SK-N-SH (cell line): ENCODE results near the gene VEZF1. TPM values are rescaled to one million over a fixed set of nuclear protein-coding genes. Genes with fewer than 3 reads are reported as not detected.

ENCODE experiments used
- CTCF ChIA-PET: fragments of 300-600, 350-600 bp; formaldehyde crosslinking; extraction: SDS; loops from one replicate; lab custom pipeline; 2021; lab: Yijun Ruan, JAX
- POLR2A ChIA-PET: fragments of 350-600 bp; sonication (Branson Sonifier 250); formaldehyde crosslinking; extraction: SDS; loops from one replicate; lab custom pipeline; 2020; ENCODE audit warnings: antibody characterized with exemption, inconsistent platforms; lab: Yijun Ruan, JAX
- DNase-seq: peaks from one replicate; pipeline ENCODE4 v3.0.0; 2012
- H2AFZ ChIP-seq: fragments of 200-600 bp; sonication (generic); 2 replicates; pipeline ENCODE4 v1.8.1; 2016; ENCODE audit warnings: antibody characterized with exemption, mild to moderate bottlenecking, low read depth
- H3F3A ChIP-seq: fragments of 200-600 bp; sonication (generic); replicated peaks from 2 replicates; pipeline ENCODE3; 2016; ENCODE audit warnings: antibody characterized with exemption, mild to moderate bottlenecking; ENCODE audit not compliant: insufficient read depth
- H3K27ac ChIP-seq, 2 experiments: fragments of 200-500 bp in 1 of 2; fragments of 200-600 bp in 1 of 2; sonication (Bioruptor generic) in 1 of 2; sonication (generic), shearing (Covaris generic) in 1 of 2; 2 replicates each; pipeline versions ENCODE4 v1.5.1 to v1.6.1; 2014 to 2016; ENCODE audit warnings: low read depth in 2 of 2, inconsistent platforms in 1 of 2, low read length in 1 of 2, mild to moderate bottlenecking in 1 of 2, mixed read lengths in 1 of 2
- H3K27me3 ChIP-seq: fragments of 200-600 bp; sonication (generic), shearing (Covaris generic); 2 replicates; pipeline ENCODE4 v1.6.1; 2016; ENCODE audit warnings: mixed run types; ENCODE audit not compliant: insufficient read depth
- H3K36me3 ChIP-seq, 2 experiments: fragments of 200-500 bp in 1 of 2; fragments of 200-600 bp in 1 of 2; sonication (Bioruptor generic) in 1 of 2; sonication (generic) in 1 of 2; replicated peaks in 1 of 2; 2 replicates each; pipeline versions ENCODE3 to v1.5.1; 2014 to 2016; ENCODE audit warnings: low read length in 1 of 2, mild to moderate bottlenecking in 1 of 2; ENCODE audit not compliant: insufficient read depth in 2 of 2, control insufficient read depth in 1 of 2
- H3K4me1 ChIP-seq, 2 experiments: fragments of 200-500 bp in 1 of 2; fragments of 200-600 bp in 1 of 2; sonication (Bioruptor generic) in 1 of 2; sonication (generic), shearing (Covaris generic) in 1 of 2; 2 replicates each; pipeline versions ENCODE4 v1.5.1 to v1.6.1; 2014 to 2016; ENCODE audit warnings: low read depth in 1 of 2, low read length in 1 of 2, mixed run types in 1 of 2; ENCODE audit not compliant: insufficient read depth in 2 of 2, control insufficient read depth in 1 of 2
- H3K4me2 ChIP-seq: fragments of 200-600 bp; sonication (generic), shearing (Covaris generic); 2 replicates; pipeline ENCODE4 v1.6.1; 2017; ENCODE audit warnings: mixed run types
- H3K4me3 ChIP-seq, 2 experiments: fragments of 200-500 bp in 1 of 2; fragments of 200-600 bp in 1 of 2; sonication (Bioruptor generic) in 1 of 2; sonication (generic), shearing (Covaris generic) in 1 of 2; 2 replicates each; pipeline versions ENCODE4 v1.5.1 to v1.8.1; 2014 to 2016; ENCODE audit warnings: low read depth in 2 of 2, inconsistent platforms in 1 of 2, low read length in 1 of 2, mild to moderate bottlenecking in 1 of 2, mixed read lengths in 1 of 2, moderate library complexity in 1 of 2
- H3K79me2 ChIP-seq: fragments of 200-600 bp; sonication (generic); 2 replicates; pipeline ENCODE4 v1.8.1; 2017; ENCODE audit warnings: mild to moderate bottlenecking; ENCODE audit not compliant: insufficient read depth
- H3K9ac ChIP-seq: fragments of 200-600 bp; sonication (generic); 2 replicates; pipeline ENCODE4 v1.6.1; 2017; ENCODE audit warnings: mixed run types
- H3K9me2 ChIP-seq: fragments of 200-600 bp; sonication (generic); 2 replicates; pipeline ENCODE4 v1.6.1; 2017; ENCODE audit warnings: mixed run types
- H3K9me3 ChIP-seq: fragments of 200-600 bp; sonication (generic); 2 replicates; pipeline ENCODE4 v1.6.1; 2017; ENCODE audit warnings: mixed run types, mild to moderate bottlenecking, moderate library complexity
- H4K20me1 ChIP-seq: fragments of 200-600 bp; sonication (generic); 2 replicates; pipeline ENCODE4 v1.6.1; 2017; ENCODE audit warnings: mild to moderate bottlenecking, mixed run types; ENCODE audit not compliant: insufficient read depth
- ELF1 ChIP-seq: IDR thresholded peaks from 2 replicates; pipeline ENCODE4 v1.4.0; 2012
- GABPA ChIP-seq: IDR thresholded peaks from 2 replicates; pipeline ENCODE4 v1.4.0; 2012; ENCODE audit warnings: low read depth, mild to moderate bottlenecking
- MXI1 ChIP-seq: IDR thresholded peaks from 2 replicates; pipeline ENCODE4 v1.6.1; 2012; ENCODE audit warnings: mild to moderate bottlenecking, low read depth, low read length, improper control_type of control experiment
- NRF1 ChIP-seq: IDR thresholded peaks from 2 replicates; pipeline ENCODE4 v1.6.1; 2012; ENCODE audit warnings: low read depth, mild to moderate bottlenecking, low read length
- RXRA ChIP-seq: IDR thresholded peaks from 2 replicates; pipeline ENCODE4 v1.4.0; 2012; ENCODE audit warnings: low read depth, mild to moderate bottlenecking, borderline replicate concordance
- SMC3 ChIP-seq: IDR thresholded peaks from 2 replicates; pipeline ENCODE4 v1.6.1; 2012; ENCODE audit warnings: low read depth, low read length, improper control_type of control experiment
- TCF12 ChIP-seq: IDR thresholded peaks from 2 replicates; pipeline ENCODE4 v1.4.0; 2012
- YY1 ChIP-seq: IDR thresholded peaks from 2 replicates; pipeline ENCODE4 v1.4.0; 2012; ENCODE audit warnings: low read depth, mild to moderate bottlenecking
- WGBS: methylation state at CpG from one replicate; pipeline ENCODE4 v1.1.6; 2017; ENCODE audit warnings: low lambda C conversion rate; 5-methylcytosine and 5-hydroxymethylcytosine counted together
- polyA plus RNA-seq, 3 experiments: library from polyadenylated mRNA; depleted of rRNA; stranded (reverse); fragments of >200 nt; gene quantifications; 2 replicates each; pipeline ENCODE4 v1.2.3, GENCODE V29; 2012
- TF ChIP-seq, protein P1 (sequence below): IDR thresholded peaks from 2 replicates; pipeline ENCODE4 v1.4.0; 2012; ENCODE audit warnings: low read depth
- TF ChIP-seq, protein P2 (sequence below): fragments of 150-350 bp; IDR thresholded peaks from 2 replicates; pipeline ENCODE4 v1.6.1; 2016; ENCODE audit warnings: mild to moderate bottlenecking, low read depth, low read length
- TF ChIP-seq, protein P3 (sequence below): IDR thresholded peaks from 2 replicates; pipeline ENCODE4 v1.6.1; 2012; ENCODE audit warnings: mild to moderate bottlenecking, low read depth, low read length, moderate library complexity

VEZF1 gene
- polyA plus RNA-seq, 1 of the 3 experiments (the other 2 are of a cell fraction): 35.1 TPM

DNA sequence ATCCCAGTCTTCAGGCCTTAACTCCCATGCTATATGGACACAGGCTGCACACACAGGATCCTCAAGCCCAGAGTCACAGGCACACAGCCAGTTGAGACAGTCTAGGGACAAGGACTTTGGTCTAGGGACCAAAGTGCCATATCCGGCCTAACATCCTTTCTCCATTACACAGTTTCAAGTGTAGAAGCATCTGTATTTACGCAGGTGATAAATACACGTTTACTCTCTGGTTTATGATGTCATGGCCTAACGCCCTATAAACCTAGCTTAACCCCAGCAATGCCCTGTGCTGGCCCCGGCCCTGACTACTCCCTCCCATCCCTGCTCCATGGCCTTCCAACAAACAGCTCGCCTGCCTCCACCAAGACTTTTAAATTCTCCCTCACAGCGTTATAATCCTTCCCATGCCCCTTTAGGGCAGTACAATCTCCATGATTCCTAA is 50.0 kb downstream of the VEZF1 start:
- TF ChIP-seq RXRA: no peak
- TF ChIP-seq, protein P1, sequence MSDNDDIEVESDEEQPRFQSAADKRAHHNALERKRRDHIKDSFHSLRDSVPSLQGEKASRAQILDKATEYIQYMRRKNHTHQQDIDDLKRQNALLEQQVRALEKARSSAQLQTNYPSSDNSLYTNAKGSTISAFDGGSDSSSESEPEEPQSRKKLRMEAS: no peak
- ChIA-PET CTCF (interaction anchor here (1.0 to 6.0 kb wide), 6 partner anchors 10 to 80 kb away, joined by 3 to 39 read pairs (median 8); partner anchors contain the start of gene CUEDC1), POLR2A (interaction anchor here (1.0 kb wide), 1 partner anchor 16 kb away, joined by 5 read pairs; no protein-coding TSS in a partner anchor)
- H3K79me2 ChIP-seq: peaks cover 96% of the 10 kb centered on the region
- H4K20me1 ChIP-seq: no peaks in the 10 kb centered on the region; the same call in 1 of the 2 replicates
- H3K4me1 ChIP-seq: peaks cover 35 to 41% of the 10 kb centered on the region in 2 experiments; a peak in 3 of 4 replicates
- H3F3A ChIP-seq: peaks cover 32% of the 10 kb centered on the region
- H3K4me3 ChIP-seq: no peak overlapping the region
- no peaks in the 10 kb centered on the region for H3K9me2 ChIP-seq
- 66% methylated on average over 7 of the region's 7 CpGs for WGBS
- no peak overlapping the region for H2AFZ ChIP-seq
- H3K27ac ChIP-seq: no peak overlapping the region
- H3K27me3 ChIP-seq: no peaks in the 10 kb centered on the region
- H3K36me3 ChIP-seq: no peaks in the 10 kb centered on the region
- H3K4me2 ChIP-seq: no peak overlapping the region
- no peaks in the 10 kb centered on the region for H3K9me3 ChIP-seq
- H3K9ac ChIP-seq: no peak overlapping the region
- no peak for DNase-seq

DNA sequence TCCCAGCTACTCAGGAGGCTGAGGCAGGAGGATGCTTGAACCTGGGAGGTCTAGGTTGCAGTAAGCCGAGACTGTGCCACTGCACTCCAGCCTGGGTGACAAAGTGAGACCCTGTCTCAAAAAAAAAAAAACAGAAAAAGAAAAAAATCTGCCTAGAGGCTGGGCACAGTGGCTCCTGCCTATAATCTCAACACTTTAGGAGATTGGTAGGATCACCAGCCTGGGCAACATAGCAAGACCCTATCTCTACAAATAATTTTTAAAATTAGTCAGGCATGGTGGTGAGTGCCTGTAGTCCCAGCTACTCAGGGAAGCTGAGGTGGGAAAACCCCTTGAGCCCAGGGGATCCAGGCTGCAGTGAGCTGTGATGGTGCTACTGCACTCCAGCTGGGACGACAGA is 50.6 kb downstream of the VEZF1 start:
- H3K4me1 ChIP-seq: peaks cover 34 to 41% of the 10 kb centered on the region in 2 experiments; a peak in 3 of 4 replicates
- TF ChIP-seq, protein P2, sequence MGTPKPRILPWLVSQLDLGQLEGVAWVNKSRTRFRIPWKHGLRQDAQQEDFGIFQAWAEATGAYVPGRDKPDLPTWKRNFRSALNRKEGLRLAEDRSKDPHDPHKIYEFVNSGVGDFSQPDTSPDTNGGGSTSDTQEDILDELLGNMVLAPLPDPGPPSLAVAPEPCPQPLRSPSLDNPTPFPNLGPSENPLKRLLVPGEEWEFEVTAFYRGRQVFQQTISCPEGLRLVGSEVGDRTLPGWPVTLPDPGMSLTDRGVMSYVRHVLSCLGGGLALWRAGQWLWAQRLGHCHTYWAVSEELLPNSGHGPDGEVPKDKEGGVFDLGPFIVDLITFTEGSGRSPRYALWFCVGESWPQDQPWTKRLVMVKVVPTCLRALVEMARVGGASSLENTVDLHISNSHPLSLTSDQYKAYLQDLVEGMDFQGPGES: no peak
- TF ChIP-seq YY1 (no peak), TCF12 (no peak), RXRA (no peak), MXI1 (no peak), NRF1 (no peak), GABPA (no peak), SMC3 (no peak), ELF1 (no peak)
- TF ChIP-seq, protein P1: no peak
- TF ChIP-seq, protein P3, sequence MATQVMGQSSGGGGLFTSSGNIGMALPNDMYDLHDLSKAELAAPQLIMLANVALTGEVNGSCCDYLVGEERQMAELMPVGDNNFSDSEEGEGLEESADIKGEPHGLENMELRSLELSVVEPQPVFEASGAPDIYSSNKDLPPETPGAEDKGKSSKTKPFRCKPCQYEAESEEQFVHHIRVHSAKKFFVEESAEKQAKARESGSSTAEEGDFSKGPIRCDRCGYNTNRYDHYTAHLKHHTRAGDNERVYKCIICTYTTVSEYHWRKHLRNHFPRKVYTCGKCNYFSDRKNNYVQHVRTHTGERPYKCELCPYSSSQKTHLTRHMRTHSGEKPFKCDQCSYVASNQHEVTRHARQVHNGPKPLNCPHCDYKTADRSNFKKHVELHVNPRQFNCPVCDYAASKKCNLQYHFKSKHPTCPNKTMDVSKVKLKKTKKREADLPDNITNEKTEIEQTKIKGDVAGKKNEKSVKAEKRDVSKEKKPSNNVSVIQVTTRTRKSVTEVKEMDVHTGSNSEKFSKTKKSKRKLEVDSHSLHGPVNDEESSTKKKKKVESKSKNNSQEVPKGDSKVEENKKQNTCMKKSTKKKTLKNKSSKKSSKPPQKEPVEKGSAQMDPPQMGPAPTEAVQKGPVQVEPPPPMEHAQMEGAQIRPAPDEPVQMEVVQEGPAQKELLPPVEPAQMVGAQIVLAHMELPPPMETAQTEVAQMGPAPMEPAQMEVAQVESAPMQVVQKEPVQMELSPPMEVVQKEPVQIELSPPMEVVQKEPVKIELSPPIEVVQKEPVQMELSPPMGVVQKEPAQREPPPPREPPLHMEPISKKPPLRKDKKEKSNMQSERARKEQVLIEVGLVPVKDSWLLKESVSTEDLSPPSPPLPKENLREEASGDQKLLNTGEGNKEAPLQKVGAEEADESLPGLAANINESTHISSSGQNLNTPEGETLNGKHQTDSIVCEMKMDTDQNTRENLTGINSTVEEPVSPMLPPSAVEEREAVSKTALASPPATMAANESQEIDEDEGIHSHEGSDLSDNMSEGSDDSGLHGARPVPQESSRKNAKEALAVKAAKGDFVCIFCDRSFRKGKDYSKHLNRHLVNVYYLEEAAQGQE: no peak
- TF ChIP-seq, all 33 proteins: peak for 0
- Histone ChIP-seq H3F3A (peaks cover 29% of the 10 kb centered on the region), H3K4me3 (no peak overlapping the region), H3K9me2 (no peaks in the 10 kb centered on the region), H2AFZ (no peak overlapping the region), H3K4me2 (no peak overlapping the region), H3K9me3 (no peaks in the 10 kb centered on the region), H3K27ac (peak overlapping the region in 1 of 2 experiments; percentile 85; a peak in 1 of 4 replicates), H3K9ac (no peak overlapping the region), H4K20me1 (no peaks in the 10 kb centered on the region; the same call in 1 of the 2 replicates), H3K27me3 (no peaks in the 10 kb centered on the region), H3K36me3 (no peaks in the 10 kb centered on the region), H3K79me2 (peaks cover 97% of the 10 kb centered on the region)
- no peak for DNase-seq
- CTCF ChIA-PET: interaction anchor here (1.3 to 6.0 kb wide), 6 partner anchors 10 to 49 kb away, joined by 3 to 39 read pairs (median 8); partner anchors contain the start of gene CUEDC1
- POLR2A ChIA-PET: interaction anchor here (1.0 kb wide), 1 partner anchor 16 kb away, joined by 5 read pairs; no protein-coding TSS in a partner anchor
- 98% methylated on average over 2 of the region's 2 CpGs for WGBS
